HG03045 (cell line): ENCODE results near the gene CELA2A.
"Not testable (repeated sequence)": the region's sequence is repeated elsewhere in the genome, so short reads cannot be mapped to it uniquely, and the experiment has no call there.

Experiments used
- ATAC-seq: cut with Tn5 transposase; IDR thresholded peaks from one replicate; pipeline ENCODE4 v1.9.1; 2021; ENCODE audit warnings: mild to moderate bottlenecking, moderate library complexity; ENCODE audit not compliant: unreplicated experiment

The CELA2A gene

DNA sequence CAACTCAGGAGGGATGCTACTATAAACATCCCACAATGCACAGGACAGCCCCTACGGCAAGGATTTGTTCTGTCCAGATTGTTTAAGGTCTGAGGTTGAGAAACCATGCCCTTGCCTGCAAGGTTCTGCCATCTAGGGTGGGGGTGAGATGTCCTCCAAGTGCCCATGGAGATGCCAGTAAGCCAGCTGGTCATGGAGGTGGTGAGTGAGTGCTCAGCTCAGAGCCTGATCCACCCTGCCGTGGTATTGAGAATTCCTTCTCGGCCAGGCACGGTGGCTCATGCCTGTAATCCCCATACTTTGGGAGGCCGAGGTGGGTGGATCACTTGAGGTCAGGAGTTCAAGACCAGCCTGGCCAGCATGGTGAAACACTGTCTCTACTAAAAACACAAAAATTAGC, 31.6 kb upstream of the CELA2A start:
- ATAC-seq = no peak

DNA sequence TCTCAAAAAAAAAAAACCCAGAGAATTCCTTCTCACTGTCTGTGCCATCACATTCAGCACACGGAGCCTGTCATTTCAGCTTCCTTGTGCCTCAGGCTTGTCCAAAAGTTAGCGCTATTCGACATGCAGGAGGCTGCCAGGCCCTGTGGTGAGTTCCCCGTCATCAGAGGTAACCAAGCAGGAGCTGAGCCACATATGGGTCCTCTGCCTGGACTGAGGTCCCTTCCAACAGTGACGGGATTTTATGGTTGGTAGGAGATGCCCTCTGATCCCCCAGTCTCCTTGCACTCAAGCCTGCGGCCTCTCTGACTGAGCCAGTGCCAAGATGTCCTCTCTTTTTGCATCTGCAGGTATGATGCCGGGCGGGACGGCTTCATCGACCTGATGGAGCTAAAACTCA, 31.0 kb upstream of the CELA2A start:
- no peak for ATAC-seq

DNA sequence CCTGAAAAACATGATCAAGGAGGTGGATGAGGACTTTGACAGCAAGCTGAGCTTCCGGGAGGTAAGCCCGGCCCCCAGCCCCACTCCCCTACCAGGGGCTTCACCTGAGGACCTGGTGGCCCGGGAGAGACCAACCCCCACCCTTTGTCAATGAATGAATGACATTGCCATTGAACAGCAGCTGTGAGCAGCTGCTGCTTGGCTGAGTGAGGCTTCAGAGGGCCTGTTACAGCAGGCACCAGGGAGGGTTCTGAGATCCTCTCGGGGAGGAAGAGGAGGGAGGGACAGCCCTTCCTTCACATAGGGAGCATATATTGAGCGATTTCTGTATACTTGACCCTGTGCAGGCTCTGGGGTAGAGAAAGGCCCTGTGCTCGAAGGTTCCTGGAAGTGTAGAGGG, 30.6 kb upstream of the CELA2A start:
- ATAC-seq = no peak

DNA sequence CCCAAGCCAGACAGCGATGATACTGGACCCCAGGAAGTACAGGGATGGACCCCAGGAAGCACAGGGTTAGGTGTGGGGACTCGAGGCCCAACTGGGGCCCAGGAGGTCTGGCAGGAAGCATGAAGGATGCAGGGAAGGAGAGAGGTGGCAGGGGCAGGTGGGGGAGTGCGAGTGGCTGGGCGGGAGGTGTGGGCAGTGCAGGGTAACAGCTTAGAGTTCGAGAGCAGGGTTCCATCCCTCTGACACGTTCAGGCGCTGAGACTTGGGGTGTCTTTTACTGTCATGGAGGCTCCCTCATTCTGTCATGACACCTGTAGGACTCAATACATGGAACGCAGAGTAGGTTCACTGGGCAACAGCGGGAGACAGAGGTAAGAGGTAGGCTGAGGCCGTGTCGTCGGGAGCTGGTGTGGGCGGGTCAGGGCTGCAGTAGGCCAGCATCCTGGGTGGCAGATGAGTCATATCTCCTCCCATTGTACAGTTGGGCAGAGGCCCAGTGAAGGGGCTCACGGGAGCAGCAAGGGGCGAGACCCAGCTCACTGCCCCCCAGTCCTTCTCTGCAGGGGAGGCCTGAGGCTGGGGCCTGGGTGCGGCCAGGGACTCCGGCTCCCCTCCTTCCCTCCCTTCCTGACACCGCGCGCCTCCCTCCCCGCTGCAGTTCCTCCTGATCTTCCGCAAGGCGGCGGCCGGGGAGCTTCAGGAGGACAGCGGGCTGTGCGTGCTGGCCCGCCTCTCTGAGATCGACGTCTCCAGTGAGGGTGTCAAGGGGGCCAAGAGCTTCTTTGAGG, 29.8 kb upstream of the CELA2A start:
- ATAC-seq = no peak

DNA sequence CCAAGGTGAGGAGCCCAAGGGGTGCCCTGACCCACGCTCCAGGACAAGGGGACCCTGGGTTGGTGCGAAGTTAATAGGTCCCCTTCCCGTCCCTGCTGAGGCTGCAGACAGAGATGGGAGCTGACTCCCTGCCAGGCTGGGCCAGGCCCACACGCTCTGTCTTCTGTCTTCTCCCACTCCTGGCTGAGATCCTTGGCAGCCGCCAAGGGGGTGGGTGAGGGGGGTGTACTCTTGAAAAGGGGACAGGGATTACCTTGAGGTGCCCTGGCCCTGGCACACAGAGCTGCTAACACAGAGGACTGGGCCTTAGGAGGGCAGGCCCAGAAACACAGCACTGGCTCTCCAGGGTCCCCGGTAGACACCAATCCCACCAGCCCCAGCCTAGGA, 29.3 kb upstream of the CELA2A start:
- ATAC-seq = no peak

DNA sequence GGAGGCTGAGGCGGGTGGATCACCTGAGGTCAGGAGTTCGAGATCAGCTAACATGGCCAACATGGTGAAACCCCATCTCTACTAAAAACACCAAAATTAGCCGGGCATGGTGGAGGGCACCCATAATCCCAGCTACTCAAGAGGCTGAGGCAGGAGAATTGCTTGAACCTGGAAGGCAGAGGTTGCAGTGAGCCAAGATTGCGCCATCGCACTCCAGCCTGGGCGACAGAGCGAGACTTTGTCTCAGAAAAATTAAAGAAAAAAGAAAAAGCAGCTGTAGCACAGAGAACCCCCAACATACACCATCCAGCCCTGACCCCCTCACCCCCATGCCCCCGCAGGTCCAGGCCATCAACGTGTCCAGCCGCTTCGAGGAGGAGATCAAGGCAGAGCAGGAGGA, 28.3 kb upstream of the CELA2A start:
- ATAC-seq = not testable (repeated sequence)

DNA sequence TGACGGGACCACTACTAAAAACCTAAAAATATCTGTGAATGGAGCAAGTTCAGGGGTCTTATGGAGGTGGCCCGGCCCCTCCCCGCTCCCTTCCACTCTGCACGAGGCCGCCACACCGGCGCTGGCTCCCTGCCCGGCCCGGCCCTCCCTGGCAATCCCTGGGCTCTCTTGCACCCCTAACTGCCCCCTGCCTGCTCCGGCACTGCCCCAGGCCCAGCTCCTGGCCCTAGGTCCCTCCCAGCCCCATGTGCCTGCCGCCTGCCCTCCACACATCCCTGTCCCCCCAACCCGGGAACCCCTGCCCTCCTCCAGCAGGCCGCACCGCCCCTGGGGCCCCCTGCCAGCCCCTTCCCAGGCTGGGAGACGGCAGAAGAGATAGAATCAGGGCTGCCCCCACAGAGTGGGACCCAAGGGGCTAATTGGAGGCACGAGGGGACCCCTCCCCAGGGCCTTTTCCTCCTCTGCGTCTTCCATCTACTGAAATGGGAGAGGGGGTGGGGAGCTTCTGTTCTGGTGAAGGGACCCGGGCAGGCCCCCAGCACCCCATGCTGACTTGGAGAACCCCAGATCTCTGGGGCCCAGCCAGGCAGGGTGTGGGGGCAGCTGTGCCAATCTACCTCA, 27.6 kb upstream of the CELA2A start:
- no peak for ATAC-seq

DNA sequence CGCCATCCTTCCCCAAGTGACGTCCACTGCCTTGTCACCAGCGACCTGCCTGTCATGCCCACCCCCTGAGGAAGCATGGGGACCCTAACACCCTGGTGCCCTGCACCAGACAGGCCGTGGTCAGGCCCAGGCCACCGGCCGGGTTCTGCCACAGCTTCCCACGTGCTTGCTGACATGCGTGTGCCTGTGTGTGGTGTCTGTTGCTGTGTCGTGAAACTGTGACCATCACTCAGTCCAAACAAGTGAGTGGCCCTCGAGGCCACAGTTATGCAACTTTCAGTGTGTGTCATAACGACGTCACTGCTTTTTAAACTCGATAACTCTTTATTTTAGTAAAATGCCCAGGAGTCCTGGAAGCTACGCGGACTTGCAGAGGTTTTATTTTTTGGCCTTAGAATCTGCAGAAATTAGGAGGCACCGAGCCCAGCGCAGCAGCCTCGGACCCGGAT, 26.8 kb upstream of the CELA2A start:
- no peak for ATAC-seq

DNA sequence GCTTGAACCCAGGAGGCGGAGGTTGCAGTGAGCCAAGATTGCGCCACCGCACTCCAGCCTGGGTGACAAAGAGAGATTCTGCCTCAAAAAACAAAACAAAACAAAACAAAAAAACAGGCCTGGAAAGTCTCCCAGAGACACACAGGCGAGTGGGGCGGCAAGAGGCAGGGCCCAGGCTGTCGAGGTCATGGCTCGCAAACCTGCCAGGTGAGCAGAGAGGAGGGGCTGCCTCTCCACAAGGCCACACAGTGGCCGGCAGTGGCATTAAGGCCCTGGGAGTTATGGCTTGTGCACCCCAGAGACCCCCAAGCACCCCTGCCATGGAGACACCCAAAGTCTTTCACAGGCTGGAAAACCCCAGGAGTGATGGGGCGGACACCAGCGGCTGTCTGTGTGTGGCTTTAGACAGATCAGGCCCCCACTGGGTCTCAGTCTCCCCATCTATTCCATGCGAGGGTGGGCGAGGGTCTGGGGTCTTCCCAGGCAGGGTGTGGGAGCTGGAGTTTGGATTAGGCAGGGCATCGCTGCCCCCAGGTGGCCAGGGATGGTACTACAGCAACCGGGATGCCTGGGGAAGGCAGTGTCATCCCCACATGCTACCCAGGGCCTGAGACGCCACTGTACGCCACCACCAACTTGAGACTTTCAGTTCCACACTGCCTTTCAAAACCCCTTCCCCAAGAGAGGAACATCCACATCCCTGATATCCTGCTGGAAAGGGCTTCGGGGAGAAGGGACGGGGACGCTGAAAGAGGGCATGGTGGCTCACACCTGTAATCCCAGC, 25.6 kb upstream of the CELA2A start:
- ATAC-seq = no peak

DNA sequence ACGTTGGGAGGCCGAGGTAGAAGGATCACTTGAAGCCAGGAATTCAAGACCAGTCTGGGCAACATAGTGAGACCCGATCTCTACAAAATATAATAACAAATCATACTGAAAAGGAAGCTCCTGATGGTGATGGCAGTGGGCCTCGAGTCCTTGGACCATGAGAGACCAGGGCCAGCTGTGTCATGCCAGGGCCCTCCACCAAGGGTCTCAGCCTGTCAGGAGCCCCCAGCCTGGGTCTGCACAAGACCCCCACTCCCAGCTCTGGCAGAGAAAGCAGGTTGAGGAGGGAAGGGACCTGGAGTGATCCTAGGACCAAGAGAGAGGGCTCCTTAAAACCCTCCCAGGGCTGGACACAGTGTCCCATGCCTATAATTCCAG, 25.0 kb upstream of the CELA2A start:
- no peak for ATAC-seq

DNA sequence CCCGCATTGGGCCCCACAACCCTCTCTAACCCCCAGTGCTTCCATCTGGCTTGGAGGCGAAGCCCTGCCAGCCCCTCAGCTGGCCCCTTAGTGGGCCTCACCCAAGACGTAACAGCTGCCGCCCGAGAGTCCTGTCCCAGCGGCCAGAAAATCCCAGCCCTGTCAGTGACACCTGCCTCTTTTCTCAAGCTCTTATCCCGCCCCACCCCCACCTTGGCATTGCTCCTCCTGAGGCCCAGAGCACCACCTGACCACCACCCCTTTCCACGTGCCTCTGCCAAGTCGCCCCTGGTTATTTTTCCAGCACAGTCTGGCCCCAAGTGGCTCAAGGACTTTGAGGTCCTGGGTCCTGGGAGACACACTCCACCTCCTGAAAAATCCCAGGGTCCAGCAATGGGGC, 24.2 kb upstream of the CELA2A start:
- ATAC-seq = no peak

DNA sequence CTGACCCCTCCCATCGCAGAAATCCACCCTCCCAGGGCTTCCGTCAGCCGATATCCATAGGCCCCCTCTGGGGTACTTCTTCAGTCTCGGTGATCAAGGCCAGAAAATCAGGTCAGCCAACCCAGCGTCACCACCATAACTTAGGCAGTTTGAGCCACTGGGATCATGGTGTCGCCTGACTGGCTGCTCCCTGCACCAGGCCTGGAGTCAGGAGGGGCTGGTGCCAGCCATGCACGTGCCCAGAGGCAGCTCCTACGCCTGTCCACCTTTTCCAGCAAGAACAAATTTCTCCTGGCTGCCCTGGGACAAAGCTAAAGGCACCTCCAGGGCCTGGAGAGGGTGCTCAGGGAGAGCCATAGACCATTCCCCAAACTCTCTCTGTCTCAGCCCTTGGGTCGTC, 23.1 kb upstream of the CELA2A start:
- ATAC-seq = no peak

DNA sequence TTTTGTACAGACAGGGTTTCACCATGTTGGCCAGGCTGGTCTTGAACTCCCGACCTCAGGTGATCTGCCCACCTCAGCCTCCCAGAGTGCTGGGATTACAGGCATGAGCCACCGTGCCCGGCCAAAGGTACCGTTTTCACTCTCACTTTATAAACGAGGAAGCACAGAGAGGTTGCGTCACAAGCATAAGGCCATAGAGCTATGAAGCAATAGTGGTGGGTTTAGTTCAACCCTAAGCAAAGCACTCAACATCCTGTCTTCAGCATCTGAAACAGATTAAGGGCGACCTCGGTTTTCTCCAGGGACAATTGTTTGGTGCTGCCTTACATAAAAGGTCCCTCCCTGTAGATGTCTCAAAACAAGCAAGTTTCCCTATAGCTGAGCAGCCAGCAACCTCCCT, 21.8 kb upstream of the CELA2A start:
- not testable (repeated sequence) for ATAC-seq

DNA sequence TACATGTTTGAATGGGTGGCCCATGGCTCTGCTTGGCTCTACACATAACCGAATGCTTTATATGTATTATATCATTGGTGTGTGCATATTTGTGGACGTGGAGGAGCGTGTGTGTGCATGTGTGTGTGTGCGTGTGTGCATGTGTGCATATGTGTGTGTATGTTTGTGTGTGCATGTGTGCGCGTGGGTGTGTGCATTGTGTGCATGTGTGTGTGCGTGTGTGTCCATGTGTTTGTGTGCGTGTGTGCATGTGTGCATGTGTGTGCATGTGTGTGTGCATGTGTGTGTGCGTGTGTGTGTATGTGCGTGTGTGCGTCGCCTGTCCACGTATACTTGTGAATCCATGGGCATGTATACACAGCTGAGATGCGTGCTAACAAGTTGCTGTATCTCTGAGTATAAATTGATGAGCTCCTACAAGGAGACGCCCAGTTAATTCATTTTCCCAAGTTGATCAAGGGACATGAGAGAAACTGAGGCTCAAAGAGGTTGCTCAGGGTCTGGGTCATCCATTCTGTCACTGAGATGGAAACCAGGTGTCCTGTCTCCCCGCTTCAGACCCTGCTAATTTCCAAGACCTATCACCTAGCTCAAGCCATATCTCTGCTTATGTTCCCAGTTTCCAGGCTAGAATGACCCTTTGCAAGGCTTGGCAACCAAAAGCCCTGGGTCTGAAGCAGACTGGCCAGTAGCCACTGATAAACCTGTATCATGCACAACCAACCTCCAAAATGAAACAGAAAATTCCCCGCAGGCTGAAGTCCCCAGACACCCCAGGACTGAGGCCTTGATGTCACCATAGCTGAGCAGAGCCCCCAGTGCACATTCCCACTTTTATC, 21.1 kb upstream of the CELA2A start:
- ATAC-seq = no peak

DNA sequence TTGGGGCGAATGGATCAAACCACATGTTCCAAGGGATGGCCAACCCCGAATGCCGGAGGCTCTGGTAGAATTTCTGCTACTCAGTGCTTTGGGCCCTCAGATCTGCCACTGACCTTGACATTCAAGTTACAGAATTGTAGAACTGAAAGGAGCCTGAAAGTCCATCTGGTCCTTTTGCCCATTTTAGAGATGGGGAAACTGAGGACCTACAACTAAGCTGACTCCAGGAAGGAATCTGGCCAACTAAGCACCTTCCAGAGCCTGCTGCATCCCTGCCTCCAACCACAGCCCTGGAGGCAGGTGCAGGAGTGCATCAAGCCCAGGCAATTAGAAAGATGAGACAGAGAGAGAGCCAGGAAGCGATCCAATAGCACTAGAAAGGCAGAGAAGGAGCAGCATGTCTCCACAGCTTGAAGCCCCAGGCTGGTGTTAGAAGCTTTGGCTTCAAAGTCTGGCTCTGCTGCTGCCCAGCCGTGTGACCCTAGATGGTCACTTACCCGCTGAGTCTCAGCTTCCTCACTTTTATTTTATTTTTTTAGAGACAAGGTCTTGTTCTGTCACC, 19.6 kb upstream of the CELA2A start:
- ATAC-seq = no peak

DNA sequence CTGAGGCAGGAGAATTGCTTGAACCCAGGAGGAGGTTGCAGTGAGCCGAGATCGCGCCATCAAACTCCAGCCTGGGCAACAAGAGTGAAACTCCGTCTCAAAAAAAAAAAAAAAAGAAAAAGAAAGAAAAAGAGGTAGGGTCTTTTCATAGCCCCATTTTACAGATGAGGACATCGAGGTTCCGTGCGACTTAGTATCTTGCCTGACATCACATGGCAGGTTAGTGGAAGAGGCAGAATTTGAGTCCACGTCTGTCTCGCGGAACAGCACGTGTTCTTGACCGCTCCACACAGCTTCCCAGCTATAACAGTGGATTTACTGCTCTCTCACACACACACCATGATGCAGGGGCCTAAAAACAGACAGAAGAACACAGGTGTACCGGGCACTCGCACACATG, 17.2 kb upstream of the CELA2A start:
- no peak for ATAC-seq

DNA sequence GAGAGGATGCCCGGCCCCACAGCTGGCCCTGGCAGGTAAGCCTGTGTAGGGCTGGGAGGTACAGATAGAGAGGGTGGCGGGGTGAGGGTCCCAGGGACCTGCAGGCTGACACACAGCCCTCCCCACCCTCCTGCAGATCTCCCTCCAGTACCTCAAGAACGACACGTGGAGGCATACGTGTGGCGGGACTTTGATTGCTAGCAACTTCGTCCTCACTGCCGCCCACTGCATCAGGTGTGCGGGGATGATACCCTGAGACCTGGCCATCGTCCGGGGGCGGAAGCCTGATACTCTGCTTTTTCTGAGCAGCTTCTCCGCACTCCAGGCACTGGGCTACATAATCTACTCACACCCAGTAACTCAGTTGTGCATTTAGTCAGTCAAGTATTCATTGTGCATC, 16.2 kb upstream of the CELA2A start:
- ATAC-seq = no peak

DNA sequence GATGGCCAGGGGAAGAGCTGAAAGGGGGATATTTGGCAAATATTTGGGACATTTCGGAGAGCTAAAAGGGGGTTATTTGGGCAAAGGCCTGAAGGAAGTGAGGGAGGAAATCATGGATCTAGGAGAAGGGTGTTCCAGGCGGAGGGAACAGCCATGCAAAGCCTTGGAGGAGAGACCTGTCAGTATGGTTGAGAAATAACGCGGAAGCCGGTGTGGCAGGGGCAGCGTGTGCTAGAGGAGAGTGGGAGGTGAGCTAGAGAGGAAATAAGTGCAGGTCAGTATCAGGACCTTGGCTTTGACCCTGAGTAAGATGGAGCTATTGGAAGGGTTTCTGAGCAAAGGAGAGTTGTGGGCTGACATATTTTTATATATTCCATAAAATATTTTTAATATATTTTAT, 15.3 kb upstream of the CELA2A start:
- no peak for ATAC-seq

DNA sequence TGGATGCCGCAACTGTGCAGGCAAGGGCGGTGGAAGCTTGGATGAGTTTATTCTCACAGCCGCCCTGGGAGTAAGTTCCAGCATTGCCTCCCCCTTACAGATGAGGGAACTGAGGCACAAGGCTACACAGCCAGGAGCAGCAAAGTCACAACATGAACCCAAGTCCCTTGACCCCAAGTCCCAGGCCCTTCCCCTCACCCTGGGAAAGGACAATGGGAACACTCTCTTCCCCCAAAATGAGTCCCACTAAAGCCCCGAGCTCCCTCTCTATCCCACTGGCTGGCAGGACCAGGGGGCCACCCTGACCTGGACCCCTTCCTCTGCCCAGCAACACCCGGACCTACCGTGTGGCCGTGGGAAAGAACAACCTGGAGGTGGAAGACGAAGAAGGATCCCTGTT, 14.4 kb upstream of the CELA2A start:
- no peak for ATAC-seq

DNA sequence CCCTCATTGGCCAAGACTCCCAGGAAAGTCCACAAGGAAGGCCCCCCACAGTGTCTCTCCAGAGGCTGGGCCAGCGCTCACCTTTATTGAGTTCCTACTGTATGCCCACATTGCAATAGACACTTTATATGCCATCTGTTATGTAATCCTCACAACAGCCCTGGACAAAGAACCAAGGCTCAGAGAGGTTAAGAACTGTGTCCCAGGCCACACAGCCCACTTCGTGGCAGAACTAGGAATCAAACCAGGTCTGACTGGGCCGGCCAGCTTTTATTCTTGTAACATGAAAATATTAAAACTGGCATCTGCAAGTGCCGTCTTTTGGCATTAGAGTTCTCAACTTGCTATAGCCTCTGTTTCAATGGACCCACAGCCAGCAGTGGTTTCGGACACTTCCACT, 13.8 kb upstream of the CELA2A start:
- no peak for ATAC-seq

DNA sequence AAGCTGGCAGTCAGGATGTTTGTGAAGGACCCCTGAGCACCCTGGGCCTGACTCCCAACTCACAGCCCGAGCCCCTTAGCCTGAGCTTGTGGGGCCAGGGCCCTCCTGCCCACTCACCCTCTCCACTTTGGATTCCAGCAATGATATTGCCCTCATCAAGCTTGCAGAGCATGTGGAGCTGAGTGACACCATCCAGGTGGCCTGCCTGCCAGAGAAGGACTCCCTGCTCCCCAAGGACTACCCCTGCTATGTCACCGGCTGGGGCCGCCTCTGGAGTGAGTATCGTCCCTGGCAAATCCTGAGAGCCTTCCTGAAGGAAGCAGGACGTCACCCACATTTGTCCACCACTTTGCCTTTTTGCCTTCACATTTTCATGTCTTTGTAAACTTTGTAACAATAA, 13.3 kb upstream of the CELA2A start:
- no peak for ATAC-seq
